Ovary (tissue), 3 donors: Measurements from ENCODE around the gene CD200.

Source experiments
- CTCF ChIP-seq, 3 donors: fragments of 450-650 bp in 2 of 3; fragments of 200-600 bp in 1 of 3; IDR thresholded peaks; one replicate each; pipeline versions ENCODE4 v1.5.1 to v1.8.0; 2016 to 2022; ENCODE audit warnings: antibody characterized with exemption in 3 of 3, mild to moderate bottlenecking in 1 of 3
- POLR2A ChIP-seq: fragments of 450-650 bp; IDR thresholded peaks from one replicate; pipeline ENCODE4 v1.6.1; 2017; ENCODE audit warnings: antibody characterized with exemption, mild to moderate bottlenecking, moderate library complexity
- donor health status: DM: no; HTN: no; CAD: no.

- no peak for TF ChIP-seq CTCF (IDR thresholded peaks at IDR 0.05)
- no peak for TF ChIP-seq POLR2A
Observed at GRCh38 chr3:112373476-112373875, 40.5 kb downstream of the CD200 start.
